ENCODE results near the gene BTBD9. TPM values are rescaled to one million over a fixed set of nuclear protein-coding genes. Genes with fewer than 3 reads are reported as not detected.

BTBD9 gene
- polyA plus RNA-seq, 1 donor (not counting 4 experiments of a cell fraction or from before 2014, with no cell fraction given) = 6.8 TPM

DNA sequence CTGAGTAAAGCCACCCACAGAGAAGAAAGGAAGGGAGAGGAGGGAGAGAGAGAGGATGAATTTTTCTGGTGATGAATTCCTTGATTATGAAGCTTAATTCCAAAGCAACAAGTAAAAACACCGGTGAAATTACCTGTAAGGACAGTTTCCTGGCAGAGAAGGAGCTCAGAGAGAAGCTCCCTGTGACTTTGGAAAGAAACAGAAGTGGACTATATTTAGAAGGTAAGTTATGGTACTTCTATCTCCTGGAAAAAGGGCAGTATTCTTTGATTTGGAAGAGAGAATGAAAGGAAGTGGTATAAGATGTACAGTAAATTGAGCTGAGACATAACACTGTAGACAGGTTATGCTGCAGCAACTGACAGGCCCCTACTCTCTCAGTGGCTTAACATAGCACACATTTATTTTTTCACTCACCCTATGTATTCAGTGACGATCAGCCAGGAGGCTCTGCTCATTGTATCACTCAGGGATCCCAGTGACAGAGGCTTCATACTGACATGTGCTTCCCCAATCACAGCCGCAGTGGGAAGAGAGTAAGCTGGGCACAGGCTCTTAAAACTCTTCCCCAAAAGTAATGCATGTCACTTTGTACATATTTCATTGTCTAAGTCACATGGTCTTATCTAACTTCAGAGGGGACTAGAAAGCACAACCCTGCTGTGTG, 349.5 kb downstream of the BTBD9 start:
- TF ChIP-seq CTCF (optimal IDR thresholded peaks at IDR 0.05 in 1 of 3, IDR thresholded peaks at IDR 0.05 in 1 of 3, conservative IDR thresholded peaks at IDR 0.05 in 1 of 3; ENCODE audit: extremely low read depth in 1 of 3, insufficient read depth in 2 of 3, low read length in 3 of 3) (no peak), EZH2 (IDR thresholded peaks at IDR 0.05; ENCODE audit: low read length) (no peak)
- Histone ChIP-seq H3K9ac (ENCODE audit: control insufficient read depth, extremely low read depth, insufficient read depth, low read length) (no peak overlapping the region), H3K27ac (ENCODE audit: control insufficient read depth, insufficient read depth, low read length) (no peak overlapping the region), H3K36me3 (ENCODE audit: control insufficient read depth in 2 of 2, extremely low read depth in 1 of 2, insufficient read depth in 2 of 2, low read length in 2 of 2) (no peaks in the 10 kb centered on the region), H3K4me3 (ENCODE audit: control insufficient read depth in 2 of 3, extremely low read depth in 1 of 3, insufficient read depth in 2 of 3, low read depth in 1 of 3, low read length in 3 of 3) (no peak overlapping the region), H3K4me2 (ENCODE audit: control insufficient read depth, extremely low read depth, insufficient read depth, low read depth, low read length) (no peak overlapping the region), H4K20me1 (ENCODE audit: control insufficient read depth, extremely low read depth, insufficient read depth, low read length) (no peaks in the 10 kb centered on the region), H3K9me1 (ENCODE audit: control insufficient read depth, extremely low read depth, insufficient read depth, low read length) (no peaks in the 10 kb centered on the region), H3K4me1 (ENCODE audit: control insufficient read depth, extremely low read depth, insufficient read depth, low read length) (no peaks in the 10 kb centered on the region), H3K79me2 (ENCODE audit: control insufficient read depth, insufficient read depth, low read length) (no peaks in the 10 kb centered on the region), H3K9me3 (ENCODE audit: control insufficient read depth, low read depth, low read length) (no peaks in the 10 kb centered on the region), H2AFZ (ENCODE audit: control insufficient read depth, low read length) (no peak overlapping the region), H3K27me3 (ENCODE audit: control insufficient read depth, extremely low read depth, insufficient read depth, low read length) (no peaks in the 10 kb centered on the region)
- no peak for DNase-seq (ENCODE audit: low read depth, low spot score)
- dilution Hi-C loops (cut with MboI; ENCODE audit: extremely low pct_ligation_motif_present, low sequenced_read_pairs) = no loop called here
- no peak for FAIRE-seq

- TF ChIP-seq CTCF (optimal IDR thresholded peaks at IDR 0.05 in 1 of 3, IDR thresholded peaks at IDR 0.05 in 1 of 3, conservative IDR thresholded peaks at IDR 0.05 in 1 of 3; ENCODE audit: extremely low read depth in 1 of 3, insufficient read depth in 2 of 3, low read length in 3 of 3) (no peak), EZH2 (IDR thresholded peaks at IDR 0.05; ENCODE audit: low read length) (no peak)
- no peak for FAIRE-seq
- dilution Hi-C loops (cut with MboI; ENCODE audit: extremely low pct_ligation_motif_present, low sequenced_read_pairs) = no loop called here
Measured at GRCh38 chr6:38287487-38287886, 352.2 kb downstream of the BTBD9 start.

More at GRCh38 chr6:38287487-38287886, 352.2 kb downstream of the BTBD9 start:
- no peaks in the 10 kb centered on the region for H3K9me3 ChIP-seq (ENCODE audit: control insufficient read depth, low read depth, low read length)
- no peak overlapping the region for H2AFZ ChIP-seq (ENCODE audit: control insufficient read depth, low read length)
- no peaks in the 10 kb centered on the region for H4K20me1 ChIP-seq (ENCODE audit: control insufficient read depth, extremely low read depth, insufficient read depth, low read length)
- no peak overlapping the region for H3K27ac ChIP-seq (ENCODE audit: control insufficient read depth, insufficient read depth, low read length)
- no peak overlapping the region for H3K4me3 ChIP-seq (ENCODE audit: control insufficient read depth in 2 of 3, extremely low read depth in 1 of 3, insufficient read depth in 2 of 3, low read depth in 1 of 3, low read length in 3 of 3)
- H3K79me2 ChIP-seq (ENCODE audit: control insufficient read depth, insufficient read depth, low read length) = no peaks in the 10 kb centered on the region
- H3K36me3 ChIP-seq (ENCODE audit: control insufficient read depth in 2 of 2, extremely low read depth in 1 of 2, insufficient read depth in 2 of 2, low read length in 2 of 2) = no peaks in the 10 kb centered on the region
- H3K9ac ChIP-seq (ENCODE audit: control insufficient read depth, extremely low read depth, insufficient read depth, low read length) = no peak overlapping the region
- H3K27me3 ChIP-seq (ENCODE audit: control insufficient read depth, extremely low read depth, insufficient read depth, low read length) = no peaks in the 10 kb centered on the region
- H3K4me1 ChIP-seq (ENCODE audit: control insufficient read depth, extremely low read depth, insufficient read depth, low read length) = no peaks in the 10 kb centered on the region
- H3K9me1 ChIP-seq (ENCODE audit: control insufficient read depth, extremely low read depth, insufficient read depth, low read length) = no peaks in the 10 kb centered on the region
- no peak for DNase-seq (ENCODE audit: low read depth, low spot score)
- no peak overlapping the region for H3K4me2 ChIP-seq (ENCODE audit: control insufficient read depth, extremely low read depth, insufficient read depth, low read depth, low read length)
